ENCODE data around the gene CTCFL.
"Not testable (repeated sequence)": the region's sequence is repeated elsewhere in the genome, so short reads cannot be mapped to it uniquely, and the experiment has no call there.

Gene CTCFL

GRCh38 chr20:57480444-57481160 lies 44.3 kb downstream of the CTCFL start:
- DNase-seq (ENCODE audit: low spot score), result no peak

GRCh38 chr20:57479196-57479595 lies 45.7 kb downstream of the CTCFL start:
- no peak for DNase-seq (ENCODE audit: low spot score)

- DNase-seq (ENCODE audit: low spot score), result no peak
Measured at GRCh38 chr20:57478176-57478575, 46.8 kb downstream of the CTCFL start.

DNA sequence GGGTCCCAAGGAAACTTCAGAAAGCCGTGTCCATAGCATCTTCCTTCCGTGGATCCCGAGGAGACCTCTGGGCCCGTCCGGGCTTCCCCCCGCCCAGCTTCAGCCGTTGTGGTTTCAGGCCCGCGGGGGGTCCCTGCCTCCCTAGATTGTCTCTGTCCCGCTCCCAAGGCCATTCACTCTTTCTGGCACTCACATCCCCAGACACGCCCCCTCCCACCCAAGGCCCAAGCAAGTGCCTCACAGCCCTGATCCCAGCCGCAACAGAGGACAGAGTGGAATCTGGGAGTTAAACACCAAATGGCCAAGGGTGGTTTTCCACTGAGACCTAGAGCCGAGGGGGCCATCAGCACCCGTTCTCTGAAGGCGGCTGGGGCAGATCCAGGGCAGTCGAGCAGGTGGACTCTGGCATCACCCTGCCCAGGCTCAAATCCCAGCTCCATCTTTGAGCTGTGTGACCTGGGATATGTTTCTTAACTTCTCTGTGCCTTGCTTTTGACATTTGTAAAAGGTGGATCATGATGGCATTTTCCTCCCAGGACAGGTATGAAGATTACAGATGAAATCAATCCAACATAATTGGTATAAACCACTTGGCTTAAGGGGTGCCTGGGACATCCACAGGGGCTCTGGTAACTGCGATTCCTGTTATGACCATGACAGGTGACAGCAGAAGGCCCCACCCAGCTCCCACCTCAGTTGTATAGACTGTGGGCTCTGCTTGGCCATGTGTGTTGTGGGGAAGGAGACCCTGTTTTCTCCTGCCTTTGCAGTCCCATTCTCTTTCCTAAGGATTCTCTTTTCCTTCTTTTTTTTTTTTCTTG lies 48.1 kb downstream of the CTCFL start:
- DNase-seq (ENCODE audit: low spot score), result no peak

- no peak for DNase-seq (ENCODE audit: low spot score)
Measured at GRCh38 chr20:57476084-57476526, 48.8 kb downstream of the CTCFL start.

DNA sequence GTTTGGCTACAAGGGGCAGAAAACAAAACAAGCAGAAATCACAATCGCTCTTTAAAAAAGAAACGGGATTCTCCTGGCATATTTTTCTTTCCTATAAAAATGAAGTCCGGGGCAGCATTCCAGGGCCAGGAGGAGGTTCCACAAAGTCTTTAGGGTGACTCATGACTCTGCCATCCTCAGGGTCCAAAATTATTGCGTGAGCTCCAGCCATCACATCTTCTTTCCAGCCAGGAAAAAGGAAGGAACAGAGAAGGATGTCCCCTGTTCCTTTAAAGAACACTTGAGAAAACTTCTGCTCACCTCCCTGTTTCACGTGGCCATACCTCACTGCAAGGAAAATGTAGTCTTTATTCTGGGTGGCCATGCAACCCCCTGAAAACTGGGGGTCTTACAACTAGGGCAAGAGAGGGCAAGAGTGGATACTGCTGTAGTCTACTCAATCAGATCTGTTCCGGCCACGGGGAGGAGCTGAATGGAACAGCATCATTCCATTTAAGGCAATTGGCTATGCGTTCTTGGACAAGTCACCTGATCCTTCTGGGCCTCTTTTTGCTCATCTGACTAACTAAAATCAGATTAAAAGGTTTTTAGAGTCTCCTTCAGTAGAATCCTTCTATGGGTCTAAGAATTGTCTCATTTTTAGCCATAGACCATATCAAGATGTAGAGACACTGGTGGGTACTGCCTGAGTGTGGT lies 49.4 kb downstream of the CTCFL start:
- DNase-seq (ENCODE audit: low spot score), result no peak

DNA sequence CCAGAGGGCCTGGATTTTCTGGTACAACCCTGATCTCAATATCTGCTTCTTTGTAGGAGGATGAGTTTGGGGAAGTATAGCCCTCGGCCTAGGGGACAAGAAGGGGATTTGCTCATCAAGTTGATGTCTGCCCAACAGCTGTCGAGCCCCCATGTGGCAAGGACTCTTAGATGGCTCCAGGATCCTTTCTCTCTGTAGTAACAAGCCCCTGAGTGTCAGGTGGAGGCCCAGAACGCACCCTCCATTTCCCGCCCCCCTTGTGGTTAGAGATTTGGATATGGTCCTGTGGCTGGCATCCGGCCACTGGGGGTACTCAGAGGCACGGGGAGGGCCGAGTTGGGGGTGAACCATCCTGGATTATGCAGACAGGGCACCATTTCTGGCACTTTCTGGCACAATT lies 50.1 kb downstream of the CTCFL start:
- no peak for DNase-seq (ENCODE audit: low spot score)

DNA sequence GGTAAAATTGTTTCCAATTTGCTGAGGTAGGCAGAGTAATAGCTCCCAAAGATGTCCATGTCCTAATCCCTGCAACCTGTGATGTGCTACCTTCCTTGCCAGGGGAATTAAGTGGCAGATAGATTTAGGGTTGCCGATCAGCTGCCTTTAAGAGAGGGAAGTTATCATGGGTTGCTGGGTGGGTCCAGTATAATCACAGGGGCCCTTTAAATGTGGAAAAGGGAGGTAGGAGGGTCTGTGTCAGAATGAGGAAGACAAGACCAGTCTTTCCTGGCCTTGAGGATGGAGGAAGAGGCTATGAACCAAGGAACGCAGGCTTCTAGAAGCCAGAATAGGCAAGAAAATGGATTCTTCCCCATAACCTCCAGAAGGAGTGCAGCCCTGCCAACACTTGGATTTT lies 50.7 kb downstream of the CTCFL start:
- no peak for DNase-seq (ENCODE audit: low spot score)

DNA sequence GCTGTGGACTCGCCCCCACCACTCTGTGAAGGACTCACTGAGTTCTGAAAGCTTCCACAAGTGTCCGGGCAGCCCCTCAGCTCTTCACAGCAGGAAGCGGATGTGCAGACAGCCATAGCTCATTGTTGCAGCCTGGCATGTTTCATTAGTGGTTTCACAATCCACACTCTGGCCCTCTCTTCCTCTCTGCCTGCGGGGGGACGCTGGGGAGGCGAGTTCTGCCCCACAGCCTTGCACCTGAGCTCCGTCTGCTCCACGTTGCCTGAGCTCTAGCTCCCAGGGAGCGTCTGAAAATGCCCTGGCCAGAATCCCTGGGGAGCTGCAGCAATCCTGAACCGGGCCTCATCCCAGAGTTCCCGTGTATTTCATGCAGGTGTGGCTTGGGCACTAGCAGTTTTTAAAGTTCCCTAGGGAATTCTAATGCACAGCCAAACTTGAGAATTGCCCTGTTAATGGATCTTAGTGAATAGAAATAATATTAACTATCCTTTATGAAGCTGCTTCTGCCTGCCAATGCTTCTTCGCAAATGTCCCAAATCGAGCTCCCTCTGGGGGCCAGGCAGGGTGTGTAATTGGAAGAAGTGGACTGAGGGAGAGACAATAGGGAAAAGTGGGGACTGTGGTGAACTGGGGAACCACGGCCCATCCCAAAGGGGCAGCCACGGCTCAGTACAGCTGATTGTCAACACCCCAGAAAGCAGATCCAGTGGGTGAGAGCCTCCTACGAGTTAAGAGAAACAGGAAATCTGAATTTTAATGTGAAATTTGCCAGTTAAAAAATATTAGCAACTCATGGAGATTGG lies 51.5 kb downstream of the CTCFL start:
- DNase-seq (ENCODE audit: low spot score), result no peak

DNA sequence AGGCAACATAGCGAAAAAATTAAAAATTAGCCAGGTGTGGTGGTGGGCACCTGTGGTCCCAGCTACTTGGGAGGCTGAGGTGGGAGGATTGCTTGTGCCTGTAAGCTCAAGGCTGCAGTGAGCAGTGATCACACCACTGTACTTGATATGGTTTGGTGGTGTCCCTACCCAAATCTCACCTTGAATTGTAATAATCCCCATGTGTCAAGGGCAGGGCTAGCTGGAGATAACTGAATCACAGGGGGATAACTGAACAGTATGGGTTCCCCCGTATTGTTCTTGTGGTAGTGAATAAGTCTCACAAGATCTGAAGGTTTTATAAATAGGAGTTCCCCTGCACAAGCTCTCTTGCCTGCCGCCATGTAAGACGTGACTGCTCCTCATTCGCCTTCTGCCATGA lies 52.5 kb downstream of the CTCFL start:
- not testable (repeated sequence) for DNase-seq (ENCODE audit: low spot score)

DNA sequence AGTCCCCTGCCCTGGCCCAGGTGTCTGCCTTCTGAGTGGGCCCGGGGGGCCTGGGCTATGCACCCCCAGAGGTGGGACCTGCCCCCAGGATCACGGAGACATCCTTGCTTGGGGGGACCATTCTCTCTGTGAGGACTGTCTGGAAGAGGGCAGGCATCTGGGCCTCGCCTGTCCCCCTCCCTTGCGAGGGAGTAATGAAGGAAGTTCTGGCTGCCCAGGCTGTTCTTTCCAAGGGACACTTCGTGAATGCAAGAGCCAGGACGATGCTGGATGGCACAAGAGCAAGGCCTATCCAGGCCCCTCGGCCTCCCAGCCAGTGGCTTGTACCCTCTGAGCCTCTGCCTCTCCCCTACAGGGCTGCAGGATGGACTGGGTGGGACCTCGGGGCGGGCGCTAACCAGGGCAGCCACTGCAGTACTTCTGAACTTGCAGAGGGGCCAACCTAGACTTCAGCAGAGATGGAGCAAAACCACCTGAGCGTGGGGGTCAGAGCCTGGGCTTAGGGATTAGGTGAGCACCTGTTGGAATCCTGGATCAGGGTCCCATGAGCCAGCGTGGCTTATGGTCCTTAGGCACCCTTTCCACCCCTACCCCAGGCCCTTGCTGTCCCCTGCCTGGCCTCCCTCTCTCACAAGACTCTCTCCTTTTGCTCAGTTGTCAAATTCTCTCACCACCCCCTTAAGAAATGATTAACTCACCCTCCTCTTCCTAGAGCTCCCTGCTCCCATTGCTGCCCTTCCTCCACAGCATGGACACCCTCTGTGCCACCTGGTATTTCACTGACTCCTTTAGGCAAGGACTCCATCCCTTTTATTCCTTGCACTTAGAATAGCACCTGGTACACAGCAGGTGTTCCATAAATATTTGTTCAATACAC lies 53.2 kb downstream of the CTCFL start:
- no peak for DNase-seq (ENCODE audit: low spot score)

DNA sequence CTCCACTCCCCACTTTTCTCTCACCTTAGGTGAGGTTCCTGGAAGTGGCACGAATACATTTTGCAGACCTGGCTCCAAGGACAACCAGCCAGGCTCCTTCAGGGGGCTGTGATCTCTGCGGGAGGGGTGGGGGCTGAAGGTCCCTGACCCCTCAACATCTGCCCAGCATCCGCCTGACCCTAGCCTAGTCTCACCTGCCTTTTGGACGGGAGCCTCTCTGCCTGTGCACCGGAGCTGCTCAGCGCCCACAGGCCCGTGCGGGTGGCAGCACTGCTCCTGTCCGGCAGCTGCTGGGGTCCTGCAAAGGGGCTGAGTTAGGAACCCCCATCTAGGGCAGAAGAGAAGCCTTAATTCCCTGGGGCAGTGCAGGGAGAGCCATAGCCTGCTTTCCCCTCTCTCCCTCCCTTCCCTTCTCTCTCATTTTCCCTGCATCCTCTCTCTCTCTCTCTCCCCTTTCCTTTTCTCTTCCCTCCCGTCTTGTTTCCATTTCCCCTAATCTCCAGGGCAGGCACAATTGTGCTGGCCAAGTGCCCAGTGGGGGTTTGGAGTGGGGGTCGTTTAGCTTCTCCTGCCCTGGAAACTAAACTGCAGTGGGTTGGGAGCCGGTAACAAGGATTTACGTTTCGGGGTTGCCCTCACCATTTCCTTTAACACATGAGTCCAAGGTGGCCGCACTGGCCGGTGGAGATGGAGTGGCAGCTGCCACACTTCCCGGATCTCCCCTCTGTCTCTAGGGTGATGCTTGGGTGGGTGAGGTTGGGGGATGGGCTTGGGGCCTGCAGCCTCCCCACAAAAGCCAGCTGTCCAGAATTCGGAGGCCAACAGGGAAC lies 54.1 kb downstream of the CTCFL start:
- no peak for DNase-seq (ENCODE audit: low spot score)

GRCh38 chr20:57470212-57470522 lies 54.8 kb downstream of the CTCFL start:
- DNase-seq (ENCODE audit: low spot score), result no peak

DNA sequence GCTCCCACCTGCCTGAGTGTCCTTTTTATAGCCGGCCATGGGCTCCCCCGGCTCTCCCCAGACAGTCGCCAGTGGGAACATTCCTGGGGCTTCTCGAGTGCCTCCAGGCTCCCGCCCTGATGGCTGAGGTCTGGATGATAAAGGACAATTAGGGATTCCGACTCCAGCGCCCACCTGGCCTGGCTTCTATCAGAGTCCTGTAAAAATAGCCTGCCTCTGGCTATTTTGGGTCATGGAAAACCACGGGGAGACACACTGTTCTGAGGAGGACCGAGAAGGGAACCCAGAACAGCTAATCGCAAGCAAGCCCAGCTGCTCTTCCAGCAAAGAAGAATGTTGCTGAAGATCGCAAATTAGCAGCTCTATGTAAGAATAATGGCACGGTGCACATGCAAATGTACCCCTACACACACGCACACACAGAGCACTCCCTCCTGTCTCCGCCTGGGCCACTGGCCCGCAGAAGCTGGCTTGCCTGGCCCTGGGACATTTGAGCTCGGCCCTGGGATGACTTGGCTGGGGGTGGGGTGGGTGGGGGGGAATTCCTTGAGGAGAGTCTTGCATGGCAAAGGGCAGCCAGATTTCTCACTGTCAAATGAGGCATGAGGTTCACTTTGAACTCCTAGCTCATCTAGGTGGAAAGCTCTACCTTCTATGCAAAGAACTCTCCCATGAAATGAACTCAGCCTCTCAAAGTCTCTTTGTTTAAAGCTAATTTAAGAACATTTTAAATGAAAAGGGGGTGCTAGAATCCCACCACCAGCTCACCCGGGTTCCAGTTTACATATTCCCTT lies 55.3 kb downstream of the CTCFL start:
- no peak for DNase-seq (ENCODE audit: low spot score)

DNA sequence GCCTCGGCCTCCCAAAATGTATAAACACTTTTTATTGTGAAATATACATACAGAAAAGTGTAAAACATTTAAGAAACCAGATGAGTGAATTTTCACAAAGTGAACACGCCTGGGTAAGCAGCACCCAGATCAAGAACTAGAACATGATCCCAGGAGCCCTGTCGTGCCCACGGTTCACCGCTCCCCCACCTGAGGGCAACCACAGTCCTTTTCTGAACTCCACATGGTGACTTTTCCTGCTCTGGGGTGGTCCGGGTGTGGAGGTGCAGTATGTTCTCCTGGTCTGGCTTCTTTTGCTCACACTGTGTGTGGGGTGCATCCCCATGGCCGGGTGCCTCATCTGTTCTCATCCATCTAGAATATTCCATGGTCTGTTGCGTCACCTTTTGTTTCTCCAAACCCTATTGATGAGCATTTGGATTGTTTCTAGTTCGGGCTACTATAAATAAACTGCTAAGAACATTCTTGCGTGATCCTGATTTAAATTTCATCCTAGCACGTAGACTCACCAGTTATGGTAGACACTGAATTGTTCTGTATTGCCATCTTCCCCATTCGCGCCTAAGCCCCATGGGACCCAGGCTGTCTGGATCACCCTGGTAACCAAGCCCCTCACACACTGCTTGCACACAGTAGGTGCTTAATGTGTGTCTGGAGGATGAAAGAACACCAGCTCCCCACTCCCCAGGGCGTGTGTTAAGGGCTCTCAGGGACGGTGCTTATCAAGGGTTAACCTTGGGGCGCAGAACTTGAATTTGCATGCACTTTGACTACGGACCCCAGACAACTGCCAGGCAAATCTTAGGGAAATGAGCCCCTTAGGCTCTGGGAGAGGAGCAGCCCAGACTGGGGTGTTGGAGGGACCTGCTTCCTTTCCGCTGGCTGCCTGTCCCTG lies 56.2 kb downstream of the CTCFL start:
- DNase-seq (ENCODE audit: low spot score), result no peak

DNA sequence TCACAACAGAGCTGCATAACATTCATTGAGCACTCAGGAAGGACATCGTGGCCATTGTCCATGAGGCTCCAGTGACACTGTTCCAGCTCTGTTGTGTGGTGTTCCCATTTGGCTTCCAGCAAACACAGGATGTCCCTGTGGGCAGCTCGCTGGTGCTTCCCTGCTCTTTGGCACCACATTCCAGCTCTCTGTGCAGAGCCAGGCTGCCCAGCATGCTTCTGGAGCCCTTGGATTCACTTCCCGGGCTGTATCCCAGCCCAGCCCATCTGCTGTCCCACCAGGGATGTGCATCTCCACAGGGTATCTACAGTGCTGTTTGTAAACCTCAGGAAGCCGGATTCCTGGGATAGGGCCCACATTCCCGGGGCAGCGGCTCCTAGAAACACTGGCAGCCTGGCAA lies 57.2 kb downstream of the CTCFL start:
- DNase-seq (ENCODE audit: low spot score), result no peak

- no peak for DNase-seq (ENCODE audit: low spot score)
Measured at GRCh38 chr20:57465943-57466342, 59.0 kb downstream of the CTCFL start.

DNA sequence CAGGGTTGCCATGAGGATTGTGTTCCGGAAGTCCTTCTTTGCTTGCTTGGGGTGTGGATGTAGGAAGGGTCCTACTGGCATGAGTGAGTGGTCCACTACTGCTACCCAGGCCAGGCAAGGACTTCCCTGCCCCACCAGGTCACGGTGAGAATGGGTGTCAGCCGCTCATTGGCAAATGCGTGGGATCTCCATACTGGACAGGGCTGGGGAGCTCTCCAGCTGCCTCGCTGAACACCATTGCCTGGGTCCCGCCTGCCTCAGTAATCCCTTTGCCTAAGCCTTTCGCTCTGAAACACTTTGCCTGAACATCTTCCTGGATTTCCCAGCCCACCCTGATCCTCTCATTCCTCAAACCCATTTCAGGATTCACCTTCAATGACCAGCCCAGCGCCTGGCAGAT lies 59.5 kb downstream of the CTCFL start:
- no peak for DNase-seq (ENCODE audit: low spot score)

Data from HuH-7 (cell line).